ENCODE measurements around the gene OBSCN.

The OBSCN gene

GRCh38 chr1:228225165-228225710 is 17.4 kb downstream of the OBSCN start:
- H2AFZ ChIP-seq (ENCODE audit: low read depth, low read length) = no peak overlapping the region
- no peak overlapping the region for H3K23ac ChIP-seq (ENCODE audit: low read length in 2 of 2)
- H3K14ac ChIP-seq (ENCODE audit: low read length in 2 of 2) = no peak overlapping the region
- H2BK120ac ChIP-seq (ENCODE audit: low read depth, low read length) = no peak overlapping the region
- DNase-seq = no peak
- peaks cover 0 to 10% of the 10 kb centered on the region in 2 experiments for H3K27me3 ChIP-seq (ENCODE audit: control insufficient read depth in 1 of 2, insufficient read depth in 1 of 2, low read length in 2 of 2)
- peaks cover 5% of the 10 kb centered on the region for H3K79me1 ChIP-seq (replicated peaks; ENCODE audit: low read length, poor library complexity, severe bottlenecking)
- no peak overlapping the region for H3K27ac ChIP-seq (ENCODE audit: low read length, poor library complexity, severe bottlenecking)
- peaks cover 18% of the 10 kb centered on the region for H3K9me3 ChIP-seq (ENCODE audit: control insufficient read depth, low read length)
- no peak overlapping the region for H2BK5ac ChIP-seq (ENCODE audit: low read depth, low read length, poor library complexity, severe bottlenecking)
- H3K36me3 ChIP-seq (ENCODE audit: control insufficient read depth in 1 of 2, insufficient read depth in 2 of 2, low read depth in 1 of 2, low read length in 2 of 2) = peaks cover 0 to 30% of the 10 kb centered on the region in 2 experiments
- no peak overlapping the region for H3K4me3 ChIP-seq (ENCODE audit: insufficient read depth in 1 of 2, low read depth in 1 of 2, low read length in 2 of 2)
- no peak overlapping the region for H4K8ac ChIP-seq (ENCODE audit: low read length)
- no peak overlapping the region for H2AK5ac ChIP-seq (ENCODE audit: low read length, severe bottlenecking)
- H2BK15ac ChIP-seq (ENCODE audit: low read depth, poor library complexity, severe bottlenecking) = no peak overlapping the region
- no peak overlapping the region for H3K18ac ChIP-seq (ENCODE audit: low read depth in 1 of 2, low read length in 2 of 2)
- no peak overlapping the region for H2BK12ac ChIP-seq (ENCODE audit: low read length in 2 of 2)
- H3K4ac ChIP-seq (ENCODE audit: low read depth in 1 of 2, low read length in 2 of 2) = no peak overlapping the region
- no peak overlapping the region for H4K91ac ChIP-seq (ENCODE audit: low read length)
- no peak overlapping the region for H3K4me2 ChIP-seq (ENCODE audit: low read length, poor library complexity, severe bottlenecking)
- H3K4me1 ChIP-seq (ENCODE audit: control insufficient read depth, insufficient read depth, low read depth, low read length) = peaks cover 11% of the 10 kb centered on the region
- no peak overlapping the region for H3K9ac ChIP-seq (ENCODE audit: low read length)
- WGBS = 83% methylated on average over 2 of the region's 2 CpGs

DNA sequence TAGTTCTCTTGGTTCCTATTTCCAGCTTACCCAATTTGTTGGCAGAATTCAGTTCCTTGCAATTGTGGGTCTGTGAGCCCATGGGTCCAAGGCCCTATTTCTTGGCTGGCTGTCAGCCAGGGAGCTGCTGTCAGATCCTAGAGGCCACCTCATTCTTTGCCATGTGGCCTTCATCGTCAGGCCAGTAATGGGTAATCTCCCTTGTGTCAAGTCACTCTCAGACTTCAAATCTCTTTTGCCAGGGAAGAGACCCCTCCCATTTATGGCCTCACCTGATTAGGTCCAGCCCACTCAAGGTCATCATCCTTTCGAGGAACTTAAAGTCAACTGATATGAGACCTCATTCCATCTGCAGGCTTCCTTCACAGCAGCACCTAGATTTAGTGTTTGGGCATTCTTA is 17.9 kb downstream of the OBSCN start:
- no peak overlapping the region for H2BK120ac ChIP-seq (ENCODE audit: low read depth, low read length)
- no peak overlapping the region for H2BK15ac ChIP-seq (ENCODE audit: low read depth, poor library complexity, severe bottlenecking)
- peaks cover 0 to 26% of the 10 kb centered on the region in 2 experiments for H3K36me3 ChIP-seq (ENCODE audit: control insufficient read depth in 1 of 2, insufficient read depth in 2 of 2, low read depth in 1 of 2, low read length in 2 of 2)
- H3K18ac ChIP-seq (ENCODE audit: low read depth in 1 of 2, low read length in 2 of 2) = no peak overlapping the region
- H3K9ac ChIP-seq (ENCODE audit: low read length) = no peak overlapping the region
- H2BK12ac ChIP-seq (ENCODE audit: low read length in 2 of 2) = no peak overlapping the region
- DNase-seq = no peak
- H4K8ac ChIP-seq (ENCODE audit: low read length) = no peak overlapping the region
- H3K4me2 ChIP-seq (ENCODE audit: low read length, poor library complexity, severe bottlenecking) = no peak overlapping the region
- no peak overlapping the region for H3K23ac ChIP-seq (ENCODE audit: low read length in 2 of 2)
- H3K4me3 ChIP-seq (ENCODE audit: insufficient read depth in 1 of 2, low read depth in 1 of 2, low read length in 2 of 2) = no peak overlapping the region
- no peak overlapping the region for H3K14ac ChIP-seq (ENCODE audit: low read length in 2 of 2)
- peaks cover 18% of the 10 kb centered on the region for H3K9me3 ChIP-seq (ENCODE audit: control insufficient read depth, low read length)
- H4K91ac ChIP-seq (ENCODE audit: low read length) = no peak overlapping the region
- H3K4ac ChIP-seq (ENCODE audit: low read depth in 1 of 2, low read length in 2 of 2) = no peak overlapping the region
- no peak overlapping the region for H2BK5ac ChIP-seq (ENCODE audit: low read depth, low read length, poor library complexity, severe bottlenecking)
- peaks cover 0 to 6% of the 10 kb centered on the region in 2 experiments for H3K27me3 ChIP-seq (ENCODE audit: control insufficient read depth in 1 of 2, insufficient read depth in 1 of 2, low read length in 2 of 2)
- no peak overlapping the region for H2AK5ac ChIP-seq (ENCODE audit: low read length, severe bottlenecking)
- peaks cover 5% of the 10 kb centered on the region for H3K79me1 ChIP-seq (replicated peaks; ENCODE audit: low read length, poor library complexity, severe bottlenecking)
- no peak overlapping the region for H3K27ac ChIP-seq (ENCODE audit: low read length, poor library complexity, severe bottlenecking)
- H2AFZ ChIP-seq (ENCODE audit: low read depth, low read length) = no peak overlapping the region
- H3K4me1 ChIP-seq (ENCODE audit: control insufficient read depth, insufficient read depth, low read depth, low read length) = peaks cover 11% of the 10 kb centered on the region
- 79% methylated on average over 2 of the region's 2 CpGs for WGBS

- WGBS = 97% methylated on average over 4 of the region's 7 CpGs
- Histone ChIP-seq H2BK12ac (ENCODE audit: low read length in 2 of 2) (no peak overlapping the region), H2BK5ac (ENCODE audit: low read depth, low read length, poor library complexity, severe bottlenecking) (no peak overlapping the region), H2BK120ac (ENCODE audit: low read depth, low read length) (no peak overlapping the region), H3K4me3 (ENCODE audit: insufficient read depth in 1 of 2, low read depth in 1 of 2, low read length in 2 of 2) (no peak overlapping the region), H3K9ac (ENCODE audit: low read length) (no peak overlapping the region), H3K27ac (ENCODE audit: low read length, poor library complexity, severe bottlenecking) (no peak overlapping the region), H3K9me3 (ENCODE audit: control insufficient read depth, low read length) (peaks cover 18% of the 10 kb centered on the region), H3K4me2 (ENCODE audit: low read length, poor library complexity, severe bottlenecking) (no peak overlapping the region), H3K4me1 (ENCODE audit: control insufficient read depth, insufficient read depth, low read depth, low read length) (peaks cover 11% of the 10 kb centered on the region), H4K8ac (ENCODE audit: low read length) (no peak overlapping the region), H3K18ac (ENCODE audit: low read depth in 1 of 2, low read length in 2 of 2) (no peak overlapping the region), H3K79me1 (replicated peaks; ENCODE audit: low read length, poor library complexity, severe bottlenecking) (peaks cover 5% of the 10 kb centered on the region), H3K4ac (ENCODE audit: low read depth in 1 of 2, low read length in 2 of 2) (no peak overlapping the region), H2BK15ac (ENCODE audit: low read depth, poor library complexity, severe bottlenecking) (no peak overlapping the region), H3K23ac (ENCODE audit: low read length in 2 of 2) (no peak overlapping the region), H2AFZ (ENCODE audit: low read depth, low read length) (no peak overlapping the region), H3K36me3 (ENCODE audit: control insufficient read depth in 1 of 2, insufficient read depth in 2 of 2, low read depth in 1 of 2, low read length in 2 of 2) (peaks cover 0 to 26% of the 10 kb centered on the region in 2 experiments), H3K27me3 (ENCODE audit: control insufficient read depth in 1 of 2, insufficient read depth in 1 of 2, low read length in 2 of 2) (peaks cover 0 to 6% of the 10 kb centered on the region in 2 experiments), H3K14ac (ENCODE audit: low read length in 2 of 2) (no peak overlapping the region), H2AK5ac (ENCODE audit: low read length, severe bottlenecking) (no peak overlapping the region), H4K91ac (ENCODE audit: low read length) (peak overlapping the region; percentile 40)
- no peak for DNase-seq
These were observed 18.5 kb downstream of the OBSCN start for GRCh38 chr1:228226141-228226874.

DNA sequence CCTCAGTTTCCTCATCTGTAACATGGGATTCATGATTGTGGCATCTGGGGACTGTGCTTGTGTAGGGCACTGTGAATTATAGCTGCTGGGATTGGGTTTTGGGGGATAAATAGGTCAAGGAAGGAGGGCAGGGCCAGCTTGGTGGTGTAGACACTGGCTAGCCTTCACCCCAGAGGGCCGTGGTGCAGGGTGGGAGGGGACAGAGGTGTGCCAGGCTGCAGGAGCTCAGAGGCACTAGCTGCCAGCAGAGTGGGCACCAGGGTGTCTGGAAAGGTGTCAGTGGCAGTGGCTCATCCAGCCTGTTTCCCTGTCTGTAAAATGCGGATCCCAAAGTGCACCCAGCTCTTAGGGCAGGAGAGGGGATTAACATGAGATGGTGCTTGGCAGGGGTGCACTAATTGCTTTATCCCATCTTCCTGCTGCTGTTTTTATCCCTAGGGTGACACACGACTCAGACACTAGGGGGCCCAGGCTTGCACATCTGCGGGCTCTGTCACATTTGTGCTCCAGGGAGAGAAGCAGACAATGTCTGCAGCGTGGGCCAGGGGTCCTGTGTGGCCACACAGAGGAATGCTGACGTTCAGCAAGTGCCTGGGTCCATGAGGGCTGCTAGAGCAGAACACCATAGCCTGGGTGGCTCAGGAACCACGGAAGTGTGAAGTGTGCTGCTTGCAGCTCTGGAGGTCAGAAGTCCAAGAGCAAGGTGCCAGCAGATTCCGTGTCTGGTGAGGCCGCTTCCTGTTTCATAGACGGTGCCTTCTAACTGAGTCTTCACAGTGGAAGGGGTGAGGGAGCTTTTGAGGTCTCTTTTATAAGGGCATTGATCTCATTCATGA is 19.3 kb downstream of the OBSCN start:
- H3K27me3 ChIP-seq (ENCODE audit: control insufficient read depth in 1 of 2, insufficient read depth in 1 of 2, low read length in 2 of 2) = peaks cover 0 to 6% of the 10 kb centered on the region in 2 experiments
- no peak overlapping the region for H3K4ac ChIP-seq (ENCODE audit: low read depth in 1 of 2, low read length in 2 of 2)
- no peak overlapping the region for H2AFZ ChIP-seq (ENCODE audit: low read depth, low read length)
- no peak overlapping the region for H2BK15ac ChIP-seq (ENCODE audit: low read depth, poor library complexity, severe bottlenecking)
- no peak overlapping the region for H3K23ac ChIP-seq (ENCODE audit: low read length in 2 of 2)
- no peak overlapping the region for H3K4me2 ChIP-seq (ENCODE audit: low read length, poor library complexity, severe bottlenecking)
- peaks cover 11% of the 10 kb centered on the region for H3K4me1 ChIP-seq (ENCODE audit: control insufficient read depth, insufficient read depth, low read depth, low read length)
- peak overlapping the region in 1 of 2 experiments; percentile 37 for H2BK12ac ChIP-seq (ENCODE audit: low read length in 2 of 2)
- 66% methylated on average over 10 of the region's 10 CpGs for WGBS
- H2AK5ac ChIP-seq (ENCODE audit: low read length, severe bottlenecking) = no peak overlapping the region
- H3K4me3 ChIP-seq (ENCODE audit: insufficient read depth in 1 of 2, low read depth in 1 of 2, low read length in 2 of 2) = no peak overlapping the region
- peak overlapping the region in 1 of 2 experiments; percentile 74 for H3K18ac ChIP-seq (ENCODE audit: low read depth in 1 of 2, low read length in 2 of 2)
- peaks cover 0 to 26% of the 10 kb centered on the region in 2 experiments for H3K36me3 ChIP-seq (ENCODE audit: control insufficient read depth in 1 of 2, insufficient read depth in 2 of 2, low read depth in 1 of 2, low read length in 2 of 2)
- peak overlapping the region; percentile 18 for H4K91ac ChIP-seq (ENCODE audit: low read length)
- no peak overlapping the region for H2BK5ac ChIP-seq (ENCODE audit: low read depth, low read length, poor library complexity, severe bottlenecking)
- H3K27ac ChIP-seq (ENCODE audit: low read length, poor library complexity, severe bottlenecking) = no peak overlapping the region
- peaks cover 18% of the 10 kb centered on the region for H3K9me3 ChIP-seq (ENCODE audit: control insufficient read depth, low read length)
- H3K9ac ChIP-seq (ENCODE audit: low read length) = no peak overlapping the region
- peaks cover 7% of the 10 kb centered on the region for H3K79me1 ChIP-seq (replicated peaks; ENCODE audit: low read length, poor library complexity, severe bottlenecking)
- H3K14ac ChIP-seq (ENCODE audit: low read length in 2 of 2) = peak overlapping the region in 1 of 2 experiments; percentile 66
- no peak overlapping the region for H4K8ac ChIP-seq (ENCODE audit: low read length)
- DNase-seq = peak; percentile 68
- H2BK120ac ChIP-seq (ENCODE audit: low read depth, low read length) = no peak overlapping the region
